ENCODE measurements around the gene HDGF.
A peak's percentile ranks its signal among the peaks of the same experiment; 100 is the strongest.

HDGF gene

GRCh38 chr1:156751451-156751756 is at the start of gene HDGF:
HDGF (minus strand) TSS chr1:156751675; CDS start chr1:156751429, 246 bp downstream.
- no peak for DNase-seq

GRCh38 chr1:156797212-156797871 is 45.9 kb upstream of the HDGF start:
- DNase-seq, result peak; percentile 79

- DNase-seq, result peak; percentile 28
Observed at GRCh38 chr1:156796340-156797097, 45.0 kb upstream of the HDGF start.

- DNase-seq, result peak; percentile 12
Observed at GRCh38 chr1:156795787-156796186, 44.3 kb upstream of the HDGF start.

- peak; percentile 51 for DNase-seq
Observed at GRCh38 chr1:156795374-156795733, 43.9 kb upstream of the HDGF start.

- peak; percentile 28 for DNase-seq
Observed at GRCh38 chr1:156794506-156795373, 43.3 kb upstream of the HDGF start.

- no peak for DNase-seq
Observed at GRCh38 chr1:156789621-156790318, 38.3 kb upstream of the HDGF start.

- no peak for DNase-seq
Observed at GRCh38 chr1:156788136-156788535, 36.7 kb upstream of the HDGF start.

GRCh38 chr1:156786640-156787039 is 35.2 kb upstream of the HDGF start:
- no peak for DNase-seq

- no peak for DNase-seq
Observed at GRCh38 chr1:156785458-156785857, 34.0 kb upstream of the HDGF start.

GRCh38 chr1:156781585-156782186 is 30.2 kb upstream of the HDGF start:
- DNase-seq, result no peak

- no peak for DNase-seq
Observed at GRCh38 chr1:156777573-156777972, 26.1 kb upstream of the HDGF start.

GRCh38 chr1:156776942-156777341 is 25.5 kb upstream of the HDGF start:
- no peak for DNase-seq

GRCh38 chr1:156775799-156776198 is 24.3 kb upstream of the HDGF start:
- DNase-seq, result no peak

- no peak for DNase-seq
Observed at GRCh38 chr1:156773607-156774006, 22.1 kb upstream of the HDGF start.

- DNase-seq, result no peak
Observed at GRCh38 chr1:156772728-156773497, 21.4 kb upstream of the HDGF start.

GRCh38 chr1:156772222-156772621 is 20.7 kb upstream of the HDGF start:
- DNase-seq, result no peak

GRCh38 chr1:156768610-156769295 is 17.3 kb upstream of the HDGF start:
- no peak for DNase-seq

- peak; percentile 78 for DNase-seq
Observed at GRCh38 chr1:156767879-156768604, 16.6 kb upstream of the HDGF start.

GRCh38 chr1:156767101-156767878 is 15.8 kb upstream of the HDGF start, which contains the start of gene PRCC:
PRCC (plus strand) TSS chr1:156767535; CDS start chr1:156767772, 237 bp downstream.
- peak; percentile 99 for DNase-seq
